ENCODE measurements around the gene FBRSL1.

The FBRSL1 gene

DNA sequence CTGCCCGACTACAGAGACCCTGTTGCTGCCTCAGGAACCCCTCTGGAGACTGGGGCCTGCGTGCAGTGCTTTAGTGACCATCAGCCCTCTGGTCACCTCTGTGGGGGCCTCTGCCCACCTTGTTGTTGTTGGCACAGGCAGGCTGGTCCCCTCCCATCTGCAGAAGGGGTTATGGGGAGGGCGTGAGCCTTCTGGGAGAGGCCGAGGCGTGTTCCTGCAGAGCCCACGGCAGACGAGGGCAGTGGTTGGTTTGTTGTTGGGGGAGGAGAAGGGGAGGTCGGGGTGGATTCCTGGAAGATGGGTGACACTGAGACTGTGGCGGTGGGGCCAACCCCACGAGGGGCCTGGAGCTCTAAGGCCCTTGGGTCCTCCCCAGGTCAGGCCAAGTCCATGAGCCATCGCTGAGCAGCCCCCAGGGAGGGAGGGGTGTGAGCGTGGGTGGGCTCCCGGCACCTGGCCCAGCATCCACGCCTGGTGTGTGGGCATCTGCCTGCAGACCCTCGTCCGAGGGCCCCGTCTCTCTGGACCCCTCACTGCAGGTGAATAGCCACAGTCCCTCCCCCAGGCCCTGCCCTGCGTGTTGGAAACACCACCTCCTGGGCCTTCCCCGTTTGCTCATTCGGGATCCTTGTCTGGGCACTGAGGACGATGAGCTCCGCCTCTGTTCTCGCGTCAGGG, 23.6 kb downstream of the FBRSL1 start:
- no peak for DNase-seq (ENCODE audit: low read depth in 1 of 2, low spot score in 1 of 2)
- TF ChIP-seq, protein P1, sequence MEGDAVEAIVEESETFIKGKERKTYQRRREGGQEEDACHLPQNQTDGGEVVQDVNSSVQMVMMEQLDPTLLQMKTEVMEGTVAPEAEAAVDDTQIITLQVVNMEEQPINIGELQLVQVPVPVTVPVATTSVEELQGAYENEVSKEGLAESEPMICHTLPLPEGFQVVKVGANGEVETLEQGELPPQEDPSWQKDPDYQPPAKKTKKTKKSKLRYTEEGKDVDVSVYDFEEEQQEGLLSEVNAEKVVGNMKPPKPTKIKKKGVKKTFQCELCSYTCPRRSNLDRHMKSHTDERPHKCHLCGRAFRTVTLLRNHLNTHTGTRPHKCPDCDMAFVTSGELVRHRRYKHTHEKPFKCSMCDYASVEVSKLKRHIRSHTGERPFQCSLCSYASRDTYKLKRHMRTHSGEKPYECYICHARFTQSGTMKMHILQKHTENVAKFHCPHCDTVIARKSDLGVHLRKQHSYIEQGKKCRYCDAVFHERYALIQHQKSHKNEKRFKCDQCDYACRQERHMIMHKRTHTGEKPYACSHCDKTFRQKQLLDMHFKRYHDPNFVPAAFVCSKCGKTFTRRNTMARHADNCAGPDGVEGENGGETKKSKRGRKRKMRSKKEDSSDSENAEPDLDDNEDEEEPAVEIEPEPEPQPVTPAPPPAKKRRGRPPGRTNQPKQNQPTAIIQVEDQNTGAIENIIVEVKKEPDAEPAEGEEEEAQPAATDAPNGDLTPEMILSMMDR (IDR thresholded peaks at IDR 0.05; ENCODE audit: insufficient read depth, low read length), result no peak
- TF ChIP-seq SPI1 (IDR thresholded peaks at IDR 0.05; ENCODE audit: borderline replicate concordance, low read depth), result no peak
- TF ChIP-seq REST (IDR thresholded peaks at IDR 0.05; ENCODE audit: insufficient replicate concordance, low read depth), result no peak
- TF ChIP-seq GABPA (IDR thresholded peaks at IDR 0.05; ENCODE audit: low read depth), result no peak
- TF ChIP-seq POLR2AphosphoS5 (IDR thresholded peaks at IDR 0.05; ENCODE audit: low read depth), result no peak; the same call in 1 of the 2 replicates
- Histone ChIP-seq H3K27me3 (ENCODE audit: insufficient read depth, poor library complexity, severe bottlenecking) (no peaks in the 10 kb centered on the region), H3K27ac (replicated peaks) (no peak overlapping the region), H3K4me3 (replicated peaks; ENCODE audit: insufficient read depth, low read length) (no peak overlapping the region)

DNA sequence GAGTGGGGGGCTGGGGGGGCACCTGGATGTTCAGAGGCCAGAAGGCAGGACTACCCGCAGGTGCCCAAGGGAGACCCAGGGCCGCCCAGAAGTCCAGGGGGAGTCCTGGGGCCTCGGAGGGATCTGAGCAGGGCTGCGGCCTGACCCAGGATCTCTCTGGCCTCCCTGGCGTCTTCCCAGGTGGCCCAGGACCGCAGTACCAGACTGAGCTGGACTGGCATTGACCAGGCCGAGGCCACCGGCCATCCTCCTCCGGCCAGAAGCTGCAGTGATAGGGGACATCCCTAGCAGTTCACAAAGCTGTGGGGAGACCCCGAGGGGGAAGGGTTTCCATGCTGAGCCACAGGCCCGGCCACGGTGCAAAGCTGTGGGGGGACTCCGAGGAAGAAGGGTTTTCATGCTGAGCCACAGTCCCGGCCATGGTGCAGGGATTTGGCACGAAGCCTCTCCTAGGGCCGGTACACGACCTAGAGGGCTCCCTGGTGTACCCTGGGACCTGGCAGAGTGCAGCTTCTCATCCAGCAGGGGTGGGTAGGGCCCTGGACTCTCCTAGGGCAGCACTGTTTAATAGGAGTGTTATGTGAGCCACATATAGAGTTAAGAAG, 24.4 kb downstream of the FBRSL1 start:
- Histone ChIP-seq H3K4me3 (replicated peaks; ENCODE audit: insufficient read depth, low read length) (no peak overlapping the region), H3K27ac (replicated peaks) (no peak overlapping the region), H3K27me3 (ENCODE audit: insufficient read depth, poor library complexity, severe bottlenecking) (no peaks in the 10 kb centered on the region)
- TF ChIP-seq REST (IDR thresholded peaks at IDR 0.05; ENCODE audit: insufficient replicate concordance, low read depth) (no peak), SPI1 (IDR thresholded peaks at IDR 0.05; ENCODE audit: borderline replicate concordance, low read depth) (no peak), GABPA (IDR thresholded peaks at IDR 0.05; ENCODE audit: low read depth) (no peak), POLR2AphosphoS5 (IDR thresholded peaks at IDR 0.05; ENCODE audit: low read depth) (no peak)
- TF ChIP-seq, protein P1 (IDR thresholded peaks at IDR 0.05; ENCODE audit: insufficient read depth, low read length), result no peak
- no peak for DNase-seq (ENCODE audit: low read depth in 1 of 2, low spot score in 1 of 2)

DNA sequence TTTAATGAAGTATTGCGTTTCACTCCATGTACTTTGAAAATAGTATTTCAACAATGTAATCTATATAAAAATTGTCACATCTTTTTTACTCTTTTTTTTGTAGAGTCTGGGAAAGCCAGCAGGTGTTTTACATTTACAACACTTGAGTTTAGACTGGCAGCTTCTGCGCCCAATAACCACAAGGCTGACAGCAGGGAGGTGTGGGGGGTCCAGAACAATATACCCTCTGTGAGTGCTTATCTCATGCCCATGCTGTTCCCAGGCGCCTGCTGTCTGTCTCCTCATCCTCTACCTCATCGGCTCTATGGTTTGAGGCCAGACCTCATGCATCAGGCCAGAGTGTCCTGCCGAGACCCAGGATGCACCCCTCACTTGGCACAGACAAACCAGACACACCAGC, 24.9 kb downstream of the FBRSL1 start:
- DNase-seq (ENCODE audit: low read depth in 1 of 2, low spot score in 1 of 2), result no peak
- Histone ChIP-seq H3K4me3 (replicated peaks; ENCODE audit: insufficient read depth, low read length) (no peak overlapping the region), H3K27ac (replicated peaks) (no peak overlapping the region), H3K27me3 (ENCODE audit: insufficient read depth, poor library complexity, severe bottlenecking) (no peaks in the 10 kb centered on the region)
- no peak for TF ChIP-seq SPI1 (IDR thresholded peaks at IDR 0.05; ENCODE audit: borderline replicate concordance, low read depth)
- no peak for TF ChIP-seq GABPA (IDR thresholded peaks at IDR 0.05; ENCODE audit: low read depth)
- TF ChIP-seq, protein P1 (IDR thresholded peaks at IDR 0.05; ENCODE audit: insufficient read depth, low read length), result no peak
- TF ChIP-seq POLR2AphosphoS5 (IDR thresholded peaks at IDR 0.05; ENCODE audit: low read depth), result no peak
- no peak for TF ChIP-seq REST (IDR thresholded peaks at IDR 0.05; ENCODE audit: insufficient replicate concordance, low read depth)

Measured in HL-60 (cell line).